Esophagus (tissue), 2 donors: Measurements from ENCODE around the gene HSPA1L. TPM values are rescaled to one million over a fixed set of nuclear protein-coding genes. Genes with fewer than 3 reads are reported as not detected.
"Not testable (repeated sequence)": the region's sequence is repeated elsewhere in the genome, so short reads cannot be mapped to it uniquely, and the experiment has no call there.

Experiments
- H3K27ac ChIP-seq, 2 donors: one replicate each; pipeline ENCODE4 v1.5.1; 2013; ENCODE audit warnings: low read depth in 2 of 2, mild to moderate bottlenecking in 2 of 2, inconsistent platforms in 1 of 2, low read length in 1 of 2, moderate library complexity in 1 of 2
- H3K27me3 ChIP-seq, 2 donors: one replicate each; pipeline ENCODE4 v1.6.1; 2013; ENCODE audit warnings: low read length in 2 of 2, control low read depth in 1 of 2, mild to moderate bottlenecking in 1 of 2; ENCODE audit not compliant: insufficient read depth in 2 of 2, control insufficient read depth in 1 of 2
- H3K36me3 ChIP-seq, 2 donors: one replicate each; pipeline ENCODE4 v1.6.1; 2013; ENCODE audit warnings: low read length in 1 of 2; ENCODE audit not compliant: control insufficient read depth in 2 of 2, insufficient read depth in 2 of 2
- H3K4me1 ChIP-seq, 2 donors: one replicate each; pipeline ENCODE4 v1.6.1; 2013; ENCODE audit warnings: low read length in 1 of 2; ENCODE audit not compliant: control insufficient read depth in 2 of 2, insufficient read depth in 2 of 2
- H3K4me3 ChIP-seq, 2 donors: one replicate each; pipeline ENCODE4 v1.5.1; 2013; ENCODE audit warnings: low read length in 2 of 2, mild to moderate bottlenecking in 2 of 2, low read depth in 1 of 2, moderate library complexity in 1 of 2
- H3K9me3 ChIP-seq, 2 donors: one replicate each; pipeline ENCODE4 v1.6.1; 2013; ENCODE audit warnings: mild to moderate bottlenecking in 2 of 2, low read depth in 1 of 2, low read length in 1 of 2, moderate library complexity in 1 of 2; ENCODE audit not compliant: control insufficient read depth in 2 of 2, insufficient read depth in 1 of 2
- WGBS, 2 donors: extraction: QIAGEN DNeasy Blood & Tissue Kit; methylation state at CpG; one replicate each; pipeline ENCODE4 v1.1.7; 2013; 5-methylcytosine and 5-hydroxymethylcytosine counted together
- polyA plus RNA-seq, 2 donors: library from polyadenylated mRNA; stranded (reverse); fragments of 200-250 nt; gene quantifications; one replicate each; pipeline ENCODE4 v1.2.3, GENCODE V29; 2013
- donor health status: healthy with polysubstance abuse.
- donor health status: Bipolar disorder and iron deficiency.

HSPA1L gene
- polyA plus RNA-seq, 2 donors: 0.39 to 0.42 TPM

DNA sequence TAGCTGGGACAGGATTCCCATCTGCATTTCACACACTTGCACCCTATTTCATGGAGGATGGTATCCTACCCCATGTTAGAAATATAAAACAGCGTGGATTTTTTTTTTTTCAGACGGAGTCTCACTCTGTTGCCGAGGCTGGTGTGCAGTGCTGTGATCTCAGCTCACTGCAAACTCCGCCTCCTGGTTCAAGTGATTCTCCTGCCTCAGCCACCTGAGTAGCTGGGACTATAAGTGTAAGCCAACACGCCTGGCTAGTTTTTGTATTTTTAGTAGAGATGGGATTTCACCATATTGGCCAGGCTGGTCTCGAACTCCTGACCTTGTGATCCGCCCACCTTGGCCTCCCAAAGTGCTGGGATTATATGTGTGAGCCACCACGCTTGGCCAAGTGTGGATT lies 42.7 kb upstream of the HSPA1L start:
- not testable (repeated sequence) for H3K4me3 ChIP-seq, H3K27me3 ChIP-seq, H3K9me3 ChIP-seq, H3K4me1 ChIP-seq, H3K27ac ChIP-seq
- 91 to 94% methylated on average over 8 of the region's 8 CpGs for WGBS, 2 donors
- H3K36me3 ChIP-seq: peaks cover 0 to 14% of the 10 kb centered on the region in 2 donors

DNA sequence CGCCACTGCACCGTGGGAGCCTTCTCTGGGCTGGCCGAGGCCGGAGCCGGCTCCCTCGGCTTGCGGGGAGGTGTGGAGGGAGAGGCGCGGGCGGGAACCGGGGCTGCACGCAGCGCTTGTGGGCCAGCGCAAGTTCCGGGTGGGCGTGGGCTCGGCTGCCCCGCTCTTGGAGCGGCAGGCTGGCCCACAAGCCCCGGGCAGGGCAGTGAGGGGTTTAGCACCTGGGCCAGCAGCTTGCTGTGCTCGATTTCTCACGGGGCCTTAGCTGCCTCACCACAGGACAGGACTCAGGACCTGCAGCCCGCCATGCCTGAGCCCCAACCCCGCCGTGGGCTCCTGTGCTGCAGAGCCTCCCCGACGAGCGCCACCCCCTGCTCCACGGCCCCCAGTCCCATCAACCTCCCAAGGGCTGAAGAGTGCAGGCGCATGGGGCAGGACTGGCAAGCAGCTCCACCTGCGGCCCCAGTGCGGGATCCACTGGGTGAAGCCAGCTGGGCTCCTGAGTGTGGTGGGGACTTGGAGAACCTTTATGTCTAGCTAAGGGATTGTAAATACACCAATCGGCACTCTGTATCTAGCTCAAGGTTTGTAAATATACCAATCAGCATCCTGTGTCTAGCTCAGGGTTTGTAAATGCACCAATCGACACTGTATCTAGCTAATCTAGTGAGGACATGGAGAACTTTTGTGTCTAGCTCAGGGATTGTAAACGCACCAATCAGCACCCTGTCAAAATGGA lies 37.1 kb upstream of the HSPA1L start:
- not testable (repeated sequence) for H3K4me3 ChIP-seq, H3K4me1 ChIP-seq, H3K27me3 ChIP-seq, H3K9me3 ChIP-seq, H3K27ac ChIP-seq, H3K36me3 ChIP-seq
- 90 to 91% methylated on average over 35 of the region's 35 CpGs for WGBS, 2 donors

DNA sequence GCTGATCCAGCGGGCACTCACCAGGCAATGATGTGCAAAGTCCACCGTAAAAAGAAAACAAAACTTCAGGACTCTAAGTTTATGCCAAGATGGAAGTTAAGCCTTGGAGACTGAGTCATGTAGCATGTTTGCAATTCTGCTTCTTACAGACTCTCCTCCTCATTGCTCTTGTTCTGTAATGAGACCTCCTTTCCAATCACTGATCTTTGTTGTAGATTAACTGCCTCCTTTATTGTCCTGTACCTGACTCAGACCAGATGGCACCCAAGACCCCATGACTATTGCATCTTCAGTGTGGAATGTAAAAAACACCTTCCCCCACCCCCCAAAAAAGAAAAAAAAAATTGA lies 36.4 kb upstream of the HSPA1L start:
- Histone ChIP-seq H3K9me3 (peaks cover 0 to 2% of the 10 kb centered on the region in 2 donors), H3K4me3 (no peak overlapping the region), H3K27me3 (no peaks in the 10 kb centered on the region), H3K36me3 (no peaks in the 10 kb centered on the region), H3K4me1 (no peaks in the 10 kb centered on the region), H3K27ac (no peak overlapping the region)
- 58 to 63% methylated on average over 2 of the region's 2 CpGs for WGBS, 2 donors

DNA sequence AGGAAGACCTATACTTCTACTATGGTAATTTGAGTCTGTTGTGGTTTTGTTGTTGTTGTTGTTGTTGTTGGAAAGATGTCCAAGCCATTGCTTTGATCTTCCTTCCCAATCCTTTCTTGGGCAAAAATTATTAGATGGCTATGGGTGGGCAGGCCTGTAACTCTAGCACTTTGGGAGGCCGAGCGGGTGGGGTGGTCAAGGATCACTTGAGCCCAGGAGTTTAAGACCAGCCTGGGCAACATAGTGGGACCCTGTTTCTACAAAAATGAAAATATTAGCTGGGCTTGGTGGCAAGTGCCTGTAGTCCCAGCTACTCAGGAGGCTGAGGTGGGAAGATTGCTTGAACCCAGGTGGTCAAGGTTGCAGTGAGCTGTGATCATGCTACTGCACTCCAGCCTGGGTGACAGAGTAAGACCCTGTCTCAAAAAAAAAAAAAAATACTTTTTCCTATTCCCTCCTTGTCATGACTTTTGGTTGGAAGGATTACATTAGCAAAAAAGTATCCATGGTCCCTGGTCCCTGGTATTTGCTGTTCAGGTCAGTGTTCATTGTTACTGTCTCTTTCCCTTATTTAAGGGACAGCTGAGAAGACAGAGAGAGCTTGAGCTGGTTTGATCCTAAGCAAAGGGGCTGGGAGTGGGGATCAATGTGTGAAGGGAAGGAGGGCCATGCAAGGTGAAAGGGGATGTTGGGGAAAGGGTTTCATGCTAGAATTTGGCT lies 35.8 kb upstream of the HSPA1L start:
- no peak overlapping the region for H3K27ac ChIP-seq
- H3K27me3 ChIP-seq: no peaks in the 10 kb centered on the region
- no peaks in the 10 kb centered on the region for H3K36me3 ChIP-seq
- no peaks in the 10 kb centered on the region for H3K4me1 ChIP-seq
- H3K4me3 ChIP-seq: no peak overlapping the region
- H3K9me3 ChIP-seq: peaks cover 0 to 2% of the 10 kb centered on the region in 2 donors
- WGBS, 2 donors: 94 to 97% methylated on average over 2 of the region's 2 CpGs

DNA sequence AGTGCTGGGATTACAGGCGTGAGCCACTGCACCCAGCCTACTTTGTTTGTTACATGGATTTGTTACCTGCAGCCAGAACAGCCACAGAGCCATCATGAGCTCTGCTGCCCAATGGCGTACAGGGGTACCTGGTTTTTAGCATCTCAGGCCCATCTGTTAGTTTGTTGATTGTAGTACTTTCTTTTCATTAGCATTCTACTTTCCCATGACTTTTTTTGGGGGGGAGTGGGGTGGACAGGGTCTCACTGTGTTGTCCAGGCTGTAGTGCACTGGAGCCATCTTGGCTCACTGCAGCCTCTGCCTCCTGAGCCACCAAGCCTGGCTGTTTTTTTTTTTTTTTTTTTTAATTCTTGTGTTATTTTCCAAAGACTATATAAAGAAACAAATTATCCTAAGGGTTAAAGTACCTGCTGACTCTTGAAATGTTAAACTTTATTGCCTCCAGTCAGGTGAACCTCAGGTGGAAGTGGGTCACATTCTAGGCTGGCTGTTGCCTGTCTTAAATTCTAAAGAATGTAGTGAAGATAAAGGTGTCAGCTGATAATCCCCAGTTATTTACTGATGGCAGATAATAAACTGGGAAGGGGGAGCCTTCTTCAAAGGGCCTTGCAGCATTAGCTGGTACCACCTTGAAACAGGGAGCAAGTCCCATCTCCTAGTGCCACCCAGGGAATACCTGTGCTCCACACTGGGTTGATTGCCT lies 32.3 kb upstream of the HSPA1L start:
- Histone ChIP-seq H3K9me3 (no peaks in the 10 kb centered on the region), H3K27me3 (no peaks in the 10 kb centered on the region), H3K4me1 (no peaks in the 10 kb centered on the region), H3K4me3 (no peak overlapping the region), H3K27ac (no peak overlapping the region), H3K36me3 (no peaks in the 10 kb centered on the region)
- 81 to 84% methylated on average over 2 of the region's 2 CpGs for WGBS, 2 donors

DNA sequence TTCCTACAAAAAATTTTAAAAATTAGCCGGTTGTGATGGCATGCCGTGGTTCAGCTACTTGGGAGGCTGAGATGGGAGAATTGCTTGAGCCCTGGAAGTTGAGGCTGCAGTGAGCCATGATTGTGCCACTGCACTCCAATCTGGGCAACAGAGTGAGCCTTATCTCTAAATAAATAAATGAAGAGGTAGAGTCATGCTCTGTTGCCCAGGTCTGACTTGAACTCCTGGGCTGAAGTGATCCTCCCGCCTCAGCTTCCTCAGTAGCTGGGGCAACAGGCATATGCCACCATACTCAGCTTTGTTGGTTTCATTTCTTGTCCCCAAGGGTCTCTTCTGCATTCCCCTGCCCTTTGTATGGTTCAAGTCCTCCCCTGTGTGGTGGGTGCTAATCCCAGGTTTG lies 29.4 kb upstream of the HSPA1L start:
- no peak overlapping the region for H3K27ac ChIP-seq
- 86 to 94% methylated on average over 3 of the region's 3 CpGs for WGBS, 2 donors
- no peaks in the 10 kb centered on the region for H3K27me3 ChIP-seq
- H3K4me1 ChIP-seq: no peaks in the 10 kb centered on the region
- H3K9me3 ChIP-seq: no peaks in the 10 kb centered on the region
- H3K4me3 ChIP-seq: no peak overlapping the region
- no peaks in the 10 kb centered on the region for H3K36me3 ChIP-seq

DNA sequence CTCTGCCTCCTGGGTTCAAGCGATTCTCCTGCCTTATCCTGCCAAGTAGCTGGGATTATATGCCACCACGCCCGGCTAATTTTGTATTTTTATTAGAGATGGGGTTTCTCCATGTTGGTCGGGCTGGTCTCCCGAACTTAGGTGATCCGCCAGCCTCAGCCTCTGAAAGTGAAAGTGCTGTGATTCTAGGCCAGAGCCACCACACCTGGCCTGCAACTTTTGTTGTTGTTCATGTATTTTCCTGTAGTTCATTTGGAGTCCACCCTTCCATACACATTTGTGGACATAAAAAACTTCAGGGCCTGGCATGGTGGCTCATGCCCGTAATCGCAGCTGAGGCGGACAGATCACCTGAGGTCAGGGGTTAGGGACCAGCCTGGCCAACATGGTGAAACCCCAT lies 27.0 kb upstream of the HSPA1L start:
- H3K27me3 ChIP-seq: no peaks in the 10 kb centered on the region
- WGBS, 2 donors: 62 to 69% methylated on average over 9 of the region's 9 CpGs
- no peaks in the 10 kb centered on the region for H3K9me3 ChIP-seq
- no peak overlapping the region for H3K4me3 ChIP-seq
- H3K27ac ChIP-seq: peak overlapping the region in 1 of 2 donors; percentile 35
- peaks cover 0 to 3% of the 10 kb centered on the region in 2 donors for H3K4me1 ChIP-seq
- peaks cover 0 to 14% of the 10 kb centered on the region in 2 donors for H3K36me3 ChIP-seq

GRCh38 chr6:31839779-31840126 lies 24.7 kb upstream of the HSPA1L start:
- 87 to 89% methylated on average over 8 of the region's 8 CpGs for WGBS, 2 donors
- not testable (repeated sequence) for H3K27ac ChIP-seq, H3K9me3 ChIP-seq, H3K27me3 ChIP-seq, H3K4me3 ChIP-seq, H3K4me1 ChIP-seq
- peaks cover 0 to 14% of the 10 kb centered on the region in 2 donors for H3K36me3 ChIP-seq

- peaks cover 0 to 5% of the 10 kb centered on the region in 2 donors for H3K4me1 ChIP-seq
- no peak overlapping the region for H3K4me3 ChIP-seq
- H3K27me3 ChIP-seq: no peaks in the 10 kb centered on the region
- peaks cover 0 to 14% of the 10 kb centered on the region in 2 donors for H3K36me3 ChIP-seq
- H3K27ac ChIP-seq: no peak overlapping the region
- no peaks in the 10 kb centered on the region for H3K9me3 ChIP-seq
- WGBS, 2 donors: 96 to 98% methylated on average over 3 of the region's 3 CpGs
These were observed 23.9 kb upstream of the HSPA1L start for GRCh38 chr6:31838968-31839367.
